Kidney tubule cell (primary cell): ENCODE measurements around the gene DLGAP4.

Source experiments
- DNase-seq: peaks from one replicate; pipeline ENCODE4 v3.0.0-alpha.2; 2018; ENCODE audit warnings: low spot score

Gene DLGAP4

GRCh38 chr20:36384022-36384619 lies 78.0 kb downstream of the DLGAP4 start:
- peak; percentile 17 for DNase-seq

GRCh38 chr20:36385503-36385902 lies 79.4 kb downstream of the DLGAP4 start:
- DNase-seq = no peak

- no peak for DNase-seq
Measured at GRCh38 chr20:36386236-36386635, 80.1 kb downstream of the DLGAP4 start.

- DNase-seq = no peak
Measured at GRCh38 chr20:36390269-36390668, 84.1 kb downstream of the DLGAP4 start.

- no peak for DNase-seq
Measured at GRCh38 chr20:36390719-36391415, 84.7 kb downstream of the DLGAP4 start.

- DNase-seq = no peak
Measured at GRCh38 chr20:36391456-36391855, 85.3 kb downstream of the DLGAP4 start.

GRCh38 chr20:36391955-36392354 lies 85.8 kb downstream of the DLGAP4 start:
- no peak for DNase-seq

- DNase-seq = no peak
Measured at GRCh38 chr20:36392989-36393388, 86.8 kb downstream of the DLGAP4 start.

- peak; percentile 51 for DNase-seq
Measured at GRCh38 chr20:36394340-36394965, 88.3 kb downstream of the DLGAP4 start.

GRCh38 chr20:36396340-36396739 lies 90.2 kb downstream of the DLGAP4 start:
- no peak for DNase-seq

GRCh38 chr20:36396847-36397630 lies 90.9 kb downstream of the DLGAP4 start:
- no peak for DNase-seq

GRCh38 chr20:36398515-36398914 lies 92.4 kb downstream of the DLGAP4 start:
- DNase-seq = no peak

- peak; percentile 43 for DNase-seq
Measured at GRCh38 chr20:36399147-36399968, 93.2 kb downstream of the DLGAP4 start.

GRCh38 chr20:36399969-36400545 lies 93.9 kb downstream of the DLGAP4 start:
- no peak for DNase-seq

GRCh38 chr20:36400909-36401735 lies 95.0 kb downstream of the DLGAP4 start:
- DNase-seq = no peak

- no peak for DNase-seq
Measured at GRCh38 chr20:36402708-36403107, 96.6 kb downstream of the DLGAP4 start.

GRCh38 chr20:36404435-36404978 lies 98.4 kb downstream of the DLGAP4 start:
- DNase-seq = no peak

GRCh38 chr20:36405255-36405654 lies 99.1 kb downstream of the DLGAP4 start:
- no peak for DNase-seq

- DNase-seq = no peak
Measured at GRCh38 chr20:36407199-36407733, 101.1 kb downstream of the DLGAP4 start.

GRCh38 chr20:36408219-36408618 lies 102.1 kb downstream of the DLGAP4 start:
- DNase-seq = peak; percentile 39
